Inflammatory macrophage treated with lipopolysaccharide for 4 hours (primary cell): Measurements from ENCODE around the gene PLEKHG4B.
"Not testable (repeated sequence)": the region's sequence is repeated elsewhere in the genome, so short reads cannot be mapped to it uniquely, and the experiment has no call there.

Source experiments
- DNase-seq: peaks from one replicate; pipeline ENCODE4 v3.0.0-alpha.2; 2020

Gene PLEKHG4B

DNA sequence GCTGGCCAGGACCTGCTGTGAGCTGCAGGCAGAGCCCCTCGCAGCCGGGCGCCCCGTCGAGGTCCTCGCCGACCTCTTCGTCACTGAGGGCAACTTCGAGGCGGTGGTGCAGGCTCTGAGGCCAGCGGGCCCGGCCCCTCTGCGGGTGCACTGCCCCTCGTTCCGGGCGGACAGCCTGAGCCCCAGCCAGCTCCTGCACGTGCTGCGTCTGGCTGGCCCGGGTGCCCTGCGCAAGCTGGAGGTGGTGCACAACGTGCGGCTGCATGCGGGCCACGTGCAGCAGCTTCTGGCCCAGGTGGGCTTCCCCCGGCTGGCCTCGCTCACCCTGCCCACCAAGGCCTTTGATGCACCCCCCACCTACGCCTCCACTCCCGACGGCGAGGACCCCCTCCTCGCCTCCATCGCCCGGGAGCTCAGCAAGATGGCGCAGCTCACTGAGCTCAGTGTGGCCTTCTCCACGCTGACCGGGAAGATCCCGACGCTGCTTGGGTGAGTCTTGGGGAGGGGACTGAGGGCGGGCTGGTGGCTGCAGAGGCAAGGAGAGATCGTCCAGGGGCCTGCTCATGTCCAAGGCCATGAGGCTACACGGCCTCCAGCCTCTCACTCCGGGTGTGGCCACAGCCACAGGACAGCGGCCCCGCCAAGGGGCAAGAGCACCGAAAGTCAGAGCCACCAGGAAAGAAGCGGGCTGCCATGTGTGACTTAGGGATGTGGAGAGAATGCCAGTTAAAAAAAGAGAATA lies 100.2 kb downstream of the PLEKHG4B start:
- no peak for DNase-seq

DNA sequence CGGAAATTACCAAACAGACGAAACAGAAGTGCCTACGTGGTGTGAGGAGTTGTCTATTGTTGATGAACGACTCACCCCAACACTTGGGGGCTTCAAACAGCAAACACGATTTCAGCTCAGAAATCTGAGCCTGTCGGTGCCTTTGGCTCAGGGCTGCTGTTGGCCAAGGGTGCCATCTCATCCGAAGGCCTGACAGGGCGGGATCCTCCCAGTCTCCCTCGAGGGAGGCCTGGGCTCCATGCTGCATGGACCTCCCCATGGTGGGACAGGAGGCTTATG lies 100.7 kb downstream of the PLEKHG4B start:
- no peak for DNase-seq

DNA sequence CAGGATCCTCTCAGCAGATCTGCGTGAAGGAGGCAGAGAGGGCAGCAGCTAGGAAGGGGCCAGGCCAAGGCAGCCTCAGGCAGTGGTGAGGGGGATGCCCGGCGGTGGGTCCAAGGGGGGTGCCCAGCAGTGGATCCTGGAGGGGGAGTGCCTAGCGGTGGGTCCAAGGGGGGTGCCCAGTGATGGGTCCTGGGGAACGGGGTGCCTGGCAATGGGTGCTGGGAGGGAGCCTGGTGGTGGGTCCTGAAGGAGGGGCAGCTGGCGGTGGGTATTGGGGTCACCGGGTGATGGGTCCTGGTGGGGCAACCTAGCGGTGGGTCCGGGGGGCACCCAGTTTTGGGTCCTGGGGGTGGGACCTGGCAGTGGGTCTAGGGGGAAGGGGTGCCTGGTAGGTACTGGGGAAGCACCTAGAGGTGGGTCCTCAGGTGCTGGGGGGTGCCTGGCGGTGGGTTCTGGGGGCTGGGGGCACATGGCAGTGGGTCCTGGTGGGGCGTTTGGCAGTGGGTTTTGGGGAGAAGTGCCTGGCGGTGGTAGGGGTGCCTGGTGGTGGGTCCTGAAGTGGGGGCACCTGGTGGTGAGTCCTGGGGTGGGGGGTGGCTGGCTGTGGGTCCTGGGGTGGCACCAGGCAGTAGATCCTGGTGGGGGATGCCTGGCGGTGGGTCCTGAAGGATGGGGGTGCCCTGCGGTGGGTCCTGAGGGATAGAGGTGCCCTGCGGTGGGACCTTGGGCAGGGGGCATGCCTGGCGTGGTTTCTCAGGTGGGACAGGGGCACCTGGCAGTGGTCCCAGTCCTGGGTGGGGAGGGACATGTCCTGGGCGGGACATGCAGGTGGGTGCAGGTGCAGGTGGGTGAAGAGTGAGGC lies 101.2 kb downstream of the PLEKHG4B start:
- DNase-seq = no peak

DNA sequence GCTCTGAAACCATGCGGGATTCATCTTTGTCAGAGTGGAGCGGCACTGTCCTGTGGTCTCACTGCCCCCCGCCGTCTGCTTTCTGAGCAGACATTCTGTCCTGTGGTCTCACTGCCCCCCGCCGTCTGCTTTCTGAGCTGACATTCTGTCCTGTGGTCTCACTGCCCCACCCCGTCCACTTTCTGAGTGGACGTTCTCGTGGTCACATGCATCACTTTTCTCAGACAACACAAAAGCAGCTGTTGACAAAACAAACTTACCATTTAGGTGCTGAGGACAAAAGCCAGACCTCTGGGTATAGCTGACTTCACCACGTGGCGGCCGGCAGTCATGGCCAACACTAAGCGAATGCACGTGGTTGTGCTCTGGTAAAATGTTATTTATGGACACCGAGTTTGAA lies 102.1 kb downstream of the PLEKHG4B start:
- no peak for DNase-seq

DNA sequence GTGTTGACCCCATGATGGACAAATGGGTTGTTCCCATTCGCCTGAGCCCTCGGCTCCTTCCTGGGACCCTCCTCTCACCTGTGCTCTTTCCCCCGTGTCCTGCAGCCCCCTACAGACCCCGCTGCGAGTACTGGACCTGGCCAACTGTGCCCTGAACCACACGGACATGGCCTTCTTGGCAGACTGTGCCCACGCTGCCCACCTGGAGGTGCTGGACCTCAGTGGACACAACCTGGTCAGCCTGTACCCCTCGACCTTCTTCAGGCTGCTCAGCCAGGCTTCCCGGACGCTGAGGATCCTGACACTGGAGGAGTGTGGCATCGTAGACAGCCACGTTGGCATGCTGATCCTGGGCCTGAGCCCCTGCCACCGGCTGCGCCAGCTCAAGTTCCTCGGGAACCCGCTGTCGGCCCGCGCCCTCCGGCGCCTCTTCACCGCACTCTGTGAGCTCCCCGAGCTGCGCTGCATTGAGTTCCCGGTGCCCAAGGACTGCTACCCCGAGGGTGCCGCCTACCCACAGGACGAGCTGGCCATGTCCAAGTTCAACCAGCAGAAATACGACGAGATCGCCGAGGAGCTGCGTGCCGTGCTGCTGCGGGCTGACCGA lies 102.7 kb downstream of the PLEKHG4B start:
- no peak for DNase-seq

DNA sequence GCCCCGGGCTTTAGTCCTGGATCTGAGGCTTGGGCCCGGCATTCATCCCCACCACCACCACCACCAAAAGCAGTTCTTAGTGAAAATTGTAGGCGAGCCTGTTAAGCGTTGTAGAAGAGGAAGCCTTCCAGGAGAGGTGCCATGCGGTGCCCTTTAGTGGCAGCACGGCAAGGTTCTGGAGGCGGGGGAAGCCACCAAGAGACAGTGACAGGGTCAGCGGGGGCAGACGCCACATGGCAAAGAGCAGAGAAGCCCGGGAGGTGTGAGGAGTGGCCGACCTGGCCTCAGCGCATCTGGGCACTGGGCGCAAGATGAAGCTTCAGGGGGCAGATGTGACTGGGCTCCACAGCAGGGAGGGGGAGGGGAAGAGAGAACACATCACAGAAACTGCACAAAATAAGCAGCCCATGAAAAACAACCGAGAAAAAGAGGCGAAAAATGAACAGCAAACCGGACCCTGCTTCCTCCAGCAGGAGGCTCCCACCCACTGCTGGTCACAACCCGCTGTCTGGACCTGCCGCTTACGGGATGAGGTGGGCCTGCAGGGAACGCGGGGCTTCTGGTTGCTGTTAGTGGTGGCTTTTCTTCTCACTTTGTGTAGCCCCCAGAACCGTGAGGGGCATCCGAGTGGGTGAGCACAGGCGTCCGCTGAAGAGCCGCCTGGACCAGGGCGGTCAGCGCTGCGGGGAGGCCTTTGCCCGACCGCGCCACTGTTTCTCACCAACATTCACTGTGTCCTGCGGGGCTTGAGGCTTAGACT lies 103.6 kb downstream of the PLEKHG4B start:
- no peak for DNase-seq

DNA sequence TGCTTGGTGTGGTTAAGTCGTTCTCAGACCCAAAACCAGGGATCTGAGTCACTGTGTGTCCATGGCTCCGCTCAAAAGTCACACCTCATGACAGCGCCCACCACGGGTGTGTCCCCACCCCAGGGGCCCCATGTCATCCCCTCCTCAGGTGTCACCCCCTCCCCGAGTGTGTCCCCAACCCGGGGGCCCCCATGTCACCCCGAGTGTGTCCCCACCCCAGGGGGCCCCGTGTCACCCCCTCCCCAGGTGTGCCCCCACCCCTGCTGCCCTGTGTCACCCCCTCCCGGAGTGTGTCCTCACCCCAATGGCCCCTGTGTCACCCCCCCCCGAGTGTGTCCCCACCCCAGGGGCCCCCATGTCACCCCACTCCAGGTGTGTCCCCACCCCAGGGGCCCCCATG lies 104.4 kb downstream of the PLEKHG4B start:
- DNase-seq = no peak

DNA sequence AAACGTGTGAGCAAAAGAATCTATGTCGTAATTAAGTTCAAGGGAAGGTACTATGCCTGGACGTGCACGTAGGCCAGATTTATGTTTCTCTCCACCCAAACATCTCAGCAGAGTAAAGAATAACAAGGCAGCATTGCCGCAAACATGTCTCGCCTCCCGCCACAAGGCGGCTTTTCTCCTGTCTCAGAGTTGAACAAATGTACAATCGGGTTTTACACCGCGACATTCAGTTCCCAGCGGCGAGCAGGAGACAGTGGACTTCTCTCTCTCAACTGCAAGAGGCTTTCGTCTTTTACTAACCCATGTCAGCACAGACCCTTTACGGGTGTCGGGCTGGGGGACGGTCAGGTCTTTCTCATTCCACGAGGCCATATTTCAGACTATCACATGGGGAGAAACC lies 105.1 kb downstream of the PLEKHG4B start:
- not testable (repeated sequence) for DNase-seq

DNA sequence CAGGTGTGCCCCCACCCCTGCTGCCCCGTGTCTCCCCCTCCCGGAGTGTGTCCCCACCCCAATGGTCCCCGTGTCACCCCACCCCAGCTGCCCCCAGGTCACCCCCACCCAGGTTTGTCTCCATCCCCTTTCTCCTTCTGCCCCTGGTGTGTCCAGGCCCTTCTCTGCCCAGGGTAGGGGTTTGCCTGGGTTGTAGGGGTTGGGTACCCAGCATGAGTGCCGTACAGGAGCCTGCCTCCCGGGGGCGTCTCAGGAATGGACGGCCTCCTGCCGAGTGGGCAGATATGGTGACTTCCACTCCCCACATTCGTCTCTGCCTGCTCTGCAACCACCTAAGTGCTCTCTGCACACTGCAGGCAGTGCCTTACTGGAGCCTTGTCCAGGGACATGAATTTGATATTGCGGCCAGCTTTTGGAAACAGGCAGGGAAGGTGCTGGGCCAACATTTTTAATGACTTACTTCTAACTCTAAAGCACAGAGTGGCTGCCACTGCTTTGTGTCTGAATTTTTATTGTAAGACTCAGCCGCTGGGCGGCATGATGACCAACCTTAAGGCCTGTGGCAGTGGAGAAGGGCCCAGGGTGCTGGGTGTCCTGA lies 106.0 kb downstream of the PLEKHG4B start:
- DNase-seq = no peak

DNA sequence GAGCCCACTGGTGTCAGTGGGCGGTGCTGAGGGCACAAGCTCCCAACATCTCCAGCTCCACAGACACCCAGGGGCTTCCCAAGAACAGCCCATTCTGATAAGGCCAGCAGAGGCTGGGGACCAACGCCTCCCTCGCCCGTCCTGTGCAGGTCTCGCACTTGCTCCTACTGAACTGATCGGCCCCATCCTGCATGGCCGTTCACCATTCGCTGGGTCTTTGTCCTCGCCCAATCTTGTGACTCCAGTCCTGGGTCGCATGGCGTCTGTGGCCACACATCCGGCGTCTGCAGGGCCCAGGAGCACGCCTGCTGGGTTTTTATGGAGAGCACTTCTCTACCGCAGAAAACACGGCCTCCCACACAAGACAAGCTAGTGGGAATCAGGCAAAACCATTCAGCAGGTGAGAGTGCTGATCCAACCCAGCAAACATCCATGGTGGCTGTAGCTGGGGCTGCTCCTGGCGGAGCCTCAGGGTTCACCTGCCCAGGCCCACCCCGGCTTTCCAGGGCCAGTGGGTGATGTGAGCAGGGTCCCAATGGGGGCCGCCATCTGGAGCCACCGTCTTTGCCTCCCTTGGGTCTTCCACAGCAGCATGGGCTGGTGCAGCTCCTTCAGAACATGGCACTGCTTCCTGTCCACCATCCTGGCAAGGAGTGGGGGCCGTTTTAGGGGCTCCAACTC lies 106.7 kb downstream of the PLEKHG4B start:
- no peak for DNase-seq

DNA sequence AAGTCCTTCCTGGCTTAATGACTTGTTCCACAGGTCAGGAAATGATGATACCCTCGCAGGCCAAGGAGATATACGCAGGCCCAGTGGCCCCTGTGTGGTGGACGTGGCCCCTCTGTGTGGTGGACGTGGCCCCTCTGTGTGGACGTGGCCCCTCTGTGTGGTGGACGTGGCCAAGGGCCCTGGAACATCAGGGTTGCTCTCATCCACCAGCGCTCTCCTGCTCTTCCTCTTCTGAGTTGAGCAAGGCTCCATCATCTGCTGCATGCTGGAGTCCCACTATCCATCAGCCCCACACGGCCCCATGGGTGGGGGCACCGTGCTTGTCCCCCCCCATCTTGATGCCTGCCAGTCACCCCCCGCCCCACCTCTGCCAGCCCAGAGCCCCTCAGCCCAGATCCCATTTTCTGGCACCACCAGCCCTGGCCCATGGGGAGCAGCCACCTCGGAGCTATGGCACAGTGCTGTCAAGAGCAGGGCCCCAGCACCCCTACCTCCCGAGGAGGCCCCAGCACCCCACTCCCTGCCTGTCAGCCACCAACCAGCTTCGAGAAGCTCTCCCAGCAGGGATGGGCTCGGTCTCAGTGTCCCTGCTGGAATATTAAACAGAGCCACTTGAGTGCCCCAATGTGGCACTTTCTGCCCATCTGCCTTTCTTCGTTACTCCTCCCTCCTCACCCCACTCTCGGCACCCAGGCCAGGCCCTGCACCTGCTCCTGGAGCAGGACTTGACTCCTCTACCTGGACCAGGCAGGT lies 107.4 kb downstream of the PLEKHG4B start:
- no peak for DNase-seq

DNA sequence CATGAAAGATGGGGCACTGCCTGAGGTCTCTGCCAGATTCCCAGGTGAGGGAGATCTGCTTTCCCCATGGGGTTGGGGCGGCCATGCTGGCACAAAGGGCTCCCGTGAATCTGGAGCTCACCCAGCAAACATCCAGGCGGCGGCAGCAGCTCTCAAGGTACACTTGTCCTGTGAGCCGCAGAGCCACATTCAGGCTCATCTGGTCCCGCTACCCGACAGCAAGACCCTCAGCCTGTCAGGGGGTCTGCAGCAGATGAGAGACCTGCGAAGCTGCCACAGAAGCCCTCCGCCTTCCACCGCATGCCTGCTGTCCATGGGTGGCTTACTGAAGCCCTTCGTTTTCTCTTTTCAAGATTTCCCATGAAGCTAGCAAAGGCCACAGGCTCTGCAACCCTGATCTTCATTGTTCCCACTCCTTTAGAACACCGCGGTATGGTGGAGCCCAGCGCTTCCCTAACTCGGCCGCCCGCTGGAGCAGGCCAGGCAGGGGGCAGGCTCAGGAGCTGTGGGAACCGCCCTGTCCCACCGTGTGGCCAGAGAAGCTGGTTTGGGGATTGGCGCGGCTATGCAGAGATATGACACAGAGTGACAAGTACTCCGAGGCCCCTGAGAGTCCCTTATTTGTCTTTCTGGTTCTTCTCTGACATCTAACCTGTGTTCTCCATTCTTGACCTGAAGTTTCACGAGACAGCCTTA lies 108.1 kb downstream of the PLEKHG4B start:
- no peak for DNase-seq

DNA sequence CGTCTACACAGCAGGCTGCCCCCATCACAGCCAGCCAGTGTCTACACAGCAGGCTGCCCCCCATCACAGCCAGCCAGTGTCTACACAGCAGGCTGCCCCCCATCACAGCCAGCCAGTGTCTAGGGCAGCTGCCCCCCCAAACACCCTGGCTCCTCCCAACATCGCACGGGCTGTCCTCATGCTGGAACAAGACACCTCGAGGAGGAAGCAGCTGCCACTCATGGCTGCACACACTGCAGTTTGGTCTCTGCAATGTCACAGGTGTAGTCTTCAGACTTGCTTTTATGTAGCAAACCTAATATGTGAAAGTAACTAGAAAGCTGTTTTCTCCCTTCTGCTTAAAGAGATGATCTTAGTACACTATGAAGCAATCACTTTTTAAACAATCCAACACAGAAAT lies 109.0 kb downstream of the PLEKHG4B start:
- no peak for DNase-seq

DNA sequence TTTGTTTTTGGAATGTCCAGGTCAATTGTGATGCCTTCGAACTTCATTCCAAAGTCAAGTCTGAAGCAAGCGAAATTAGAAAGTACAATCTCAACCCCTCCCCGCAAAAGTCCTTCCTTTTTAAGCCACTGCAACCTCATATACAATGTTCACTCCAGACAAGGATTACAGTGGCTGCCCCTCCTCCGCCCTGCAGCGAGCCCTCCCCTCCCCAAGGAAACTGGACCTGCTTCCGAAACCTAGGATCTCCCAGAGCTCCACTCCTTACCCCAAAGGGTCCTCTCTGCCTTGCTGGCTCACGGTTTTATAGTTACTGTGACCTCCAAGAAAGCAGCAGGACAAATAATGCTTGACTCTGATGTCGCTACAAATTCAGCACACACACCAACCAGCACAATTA lies 109.7 kb downstream of the PLEKHG4B start:
- DNase-seq = no peak

DNA sequence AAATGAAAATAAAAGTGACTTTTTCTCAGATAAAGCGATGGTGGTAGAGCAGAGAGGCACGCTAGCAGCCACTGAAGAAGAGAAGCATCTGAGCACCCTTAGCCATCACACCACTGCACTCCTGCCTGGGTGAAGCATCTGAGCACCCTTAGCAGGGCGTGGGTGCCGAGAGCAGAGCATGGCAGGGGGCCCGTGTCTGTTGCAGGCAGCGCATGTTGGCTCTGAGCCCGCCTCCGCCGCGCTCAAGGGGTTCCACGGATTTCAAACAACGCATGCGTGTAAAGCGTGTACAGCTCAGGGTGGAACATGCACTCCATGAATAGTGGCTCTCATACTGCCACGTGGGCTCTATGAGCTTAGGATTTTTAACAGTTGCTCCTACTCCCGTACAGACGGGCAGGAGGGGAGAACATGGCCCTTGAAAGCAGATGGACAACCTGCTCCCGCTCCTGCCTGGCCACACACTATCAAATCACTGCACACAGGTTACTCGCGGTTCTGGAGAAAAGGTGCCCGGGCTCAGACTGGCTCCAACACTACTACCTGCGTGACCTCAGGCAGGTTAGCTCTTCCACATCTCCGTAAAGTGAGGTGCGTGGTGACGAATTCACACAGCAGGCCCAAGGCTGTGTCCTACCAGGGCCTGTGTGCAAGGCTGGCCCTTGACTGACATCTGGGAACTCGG lies 111.4 kb downstream of the PLEKHG4B start:
- DNase-seq = no peak

DNA sequence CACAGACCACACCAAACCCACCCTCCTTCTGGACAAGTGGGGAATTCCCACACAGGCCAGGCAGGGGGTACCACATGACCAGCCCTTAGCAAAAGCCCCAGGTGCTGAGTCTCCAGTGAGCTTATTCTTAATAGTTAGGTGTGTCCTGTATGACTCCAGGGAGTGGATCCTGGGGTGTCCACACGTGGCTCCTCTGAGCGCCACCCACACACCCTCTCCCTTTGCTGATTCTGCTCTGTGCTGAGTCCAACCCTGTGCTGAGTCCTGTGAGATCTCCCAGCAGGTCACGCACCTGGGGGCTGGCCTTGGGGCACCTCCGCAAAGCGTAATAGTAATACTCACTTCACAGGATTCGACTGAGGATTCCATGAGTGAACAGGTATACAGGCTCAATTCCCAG lies 112.0 kb downstream of the PLEKHG4B start:
- DNase-seq = no peak

DNA sequence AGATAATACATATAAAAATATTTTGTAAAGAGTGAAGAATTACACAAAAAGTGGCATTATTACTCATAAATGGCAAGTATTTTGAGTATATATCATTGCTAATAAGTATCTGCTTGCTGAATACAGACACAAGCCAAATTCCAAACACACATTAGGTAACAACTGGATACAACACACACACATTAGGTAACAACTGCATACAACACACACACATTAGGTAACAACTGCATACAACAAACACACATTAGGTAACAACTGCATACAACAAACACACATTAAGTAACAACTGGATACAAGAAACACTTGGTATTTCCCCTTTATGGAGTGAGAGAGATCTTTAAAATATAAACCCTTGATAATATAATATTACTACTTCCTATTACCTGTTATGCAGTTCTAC lies 112.5 kb downstream of the PLEKHG4B start:
- no peak for DNase-seq

DNA sequence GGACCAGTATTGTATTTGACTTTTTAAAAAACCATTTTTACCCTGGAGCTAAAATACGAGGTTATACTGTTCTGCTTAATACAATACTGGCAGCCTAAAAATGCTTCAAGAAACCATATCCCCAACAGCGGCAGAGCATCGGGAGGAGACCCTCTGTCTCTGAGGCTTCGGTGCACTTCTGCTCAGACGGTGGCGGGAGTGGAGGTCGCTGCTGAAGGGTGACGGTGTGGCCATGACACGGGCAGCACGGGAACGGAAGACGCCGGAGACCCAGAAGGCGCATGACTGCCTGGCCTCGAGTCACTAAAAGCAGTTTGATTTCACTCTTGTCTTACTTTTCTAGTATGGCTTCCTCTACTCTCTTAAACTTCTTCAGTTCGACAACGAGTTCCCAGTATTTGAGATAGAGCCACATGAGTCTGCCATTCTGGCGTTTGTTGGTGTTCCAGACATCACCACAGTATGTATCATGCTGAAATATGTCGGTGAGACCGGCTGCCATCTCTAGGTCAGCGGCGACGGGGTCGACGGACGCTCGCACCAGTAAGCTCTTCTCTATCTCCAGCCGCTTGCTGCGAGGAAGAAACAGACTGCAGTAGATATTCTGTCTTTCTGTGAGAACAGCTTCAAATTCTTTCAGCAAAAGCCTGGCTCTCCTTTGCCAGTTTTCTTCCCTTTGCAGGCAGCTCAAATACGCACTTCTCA lies 113.2 kb downstream of the PLEKHG4B start:
- no peak for DNase-seq

DNA sequence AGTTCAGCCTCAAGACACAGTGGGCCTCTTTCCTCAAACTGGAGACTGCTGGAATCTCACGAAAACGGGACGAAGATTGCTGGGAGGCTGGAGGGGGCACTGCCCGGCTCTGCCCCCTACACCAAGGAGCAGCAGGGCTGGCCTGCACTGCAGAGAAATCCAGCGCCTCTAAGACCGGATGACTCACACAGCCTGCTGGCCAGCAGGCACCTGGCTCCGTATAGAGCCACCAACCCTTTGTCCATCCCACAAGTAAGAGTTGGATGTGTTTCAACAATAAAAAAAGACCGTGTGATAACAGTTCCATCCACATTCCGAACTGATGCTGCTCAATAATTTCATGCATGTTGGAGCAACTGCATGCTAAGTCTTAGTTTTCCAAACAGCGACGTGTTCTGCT lies 114.4 kb downstream of the PLEKHG4B start:
- DNase-seq = no peak
